Measurements from ENCODE around the gene CBX4. TPM values are rescaled to one million over a fixed set of nuclear protein-coding genes. Genes with fewer than 3 reads are reported as not detected.

Gene CBX4
- total and polyA plus RNA-seq, 2 donors (not counting 1 experiment from before 2014, with no cell fraction given): 5.4 to 13.4 TPM

DNA sequence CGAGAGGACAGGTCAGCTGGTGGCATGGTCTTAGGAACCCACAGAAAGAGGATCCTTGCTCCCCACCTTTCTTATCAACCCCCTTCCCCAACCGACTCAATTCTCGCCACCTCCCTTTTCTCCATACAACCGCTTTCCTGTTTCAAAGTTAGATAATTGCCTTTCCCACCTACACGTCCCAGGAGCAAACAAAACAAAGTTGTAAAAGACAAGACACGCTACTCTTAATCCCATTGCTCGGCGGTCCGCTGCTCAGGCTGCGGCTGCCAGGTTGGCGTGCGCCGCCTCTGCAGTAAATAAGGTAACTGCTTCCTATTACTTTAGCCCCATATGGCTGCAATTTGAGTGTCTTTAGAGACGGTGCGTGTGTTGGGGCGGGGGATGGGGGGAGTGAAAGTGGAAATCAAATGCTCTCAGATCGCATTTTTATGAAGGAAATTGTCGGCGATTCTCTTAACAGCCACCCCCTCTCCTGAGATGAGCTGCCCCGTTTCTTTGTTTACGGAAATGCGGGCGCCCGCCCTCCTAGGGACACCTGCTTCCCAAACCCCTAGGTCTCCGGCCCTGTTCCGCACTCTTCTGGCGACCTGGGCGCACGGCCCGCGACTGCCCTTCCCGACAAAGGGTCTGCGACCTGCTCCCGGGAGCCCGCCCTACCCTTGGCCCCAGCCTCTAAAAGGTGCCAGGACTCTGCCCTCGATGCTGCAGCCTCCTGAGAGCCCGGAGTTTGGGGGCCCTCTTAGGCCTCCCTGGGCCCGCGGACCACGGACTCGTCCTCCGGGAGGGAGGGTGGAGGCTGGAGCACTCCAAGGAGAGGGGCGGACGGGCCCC, 38.7 kb downstream of the CBX4 start:
- peak; percentile 54 to 57 for DNase-seq (ENCODE audit: low read depth in 2 of 2)
- peaks cover 77% of the 10 kb centered on the region for H3K27me3 ChIP-seq (ENCODE audit: control insufficient read depth, insufficient read depth, low read length)

DNA sequence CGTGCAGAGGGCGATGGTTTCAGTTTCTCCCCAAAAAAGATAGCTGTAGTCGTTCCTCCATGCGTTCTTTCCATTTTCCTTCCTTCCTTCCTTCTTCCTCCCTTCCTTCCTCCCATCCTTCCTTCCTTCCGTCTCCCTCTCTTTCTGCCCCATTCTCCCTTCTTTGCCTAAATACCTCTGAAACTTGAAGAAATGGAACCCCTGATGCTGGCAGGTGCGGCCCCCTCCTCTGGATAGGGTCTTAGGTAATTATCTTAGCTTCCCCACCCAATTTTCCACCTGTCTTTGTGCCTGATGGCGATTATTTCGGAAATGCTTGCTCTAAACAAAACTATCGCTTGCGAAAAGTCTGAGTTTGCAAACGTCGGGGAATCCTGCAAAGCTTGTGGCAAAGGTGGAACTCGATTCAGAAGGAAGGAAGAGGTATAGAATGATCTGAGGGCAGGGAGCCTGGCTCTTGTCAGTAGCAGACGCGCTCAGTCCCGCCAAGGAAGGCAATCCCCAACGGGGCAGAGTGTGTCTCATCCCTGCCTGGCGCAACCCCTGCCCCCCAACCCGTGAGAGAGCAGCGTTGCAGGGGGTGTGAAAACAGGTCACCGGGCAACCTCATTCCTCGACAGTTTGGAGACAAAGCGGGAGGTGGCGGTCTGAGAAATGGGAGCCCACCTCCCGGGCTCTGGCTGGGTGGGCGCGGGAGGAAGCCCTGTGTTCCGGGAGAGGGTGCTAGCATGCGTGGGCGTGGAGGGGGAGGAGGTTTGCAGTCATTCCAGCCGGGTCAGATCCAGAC, 39.5 kb downstream of the CBX4 start:
- Histone ChIP-seq H3K27ac (ENCODE audit: insufficient read depth, low read length) (no peak overlapping the region), H3K4me2 (ENCODE audit: extremely low read depth, insufficient read depth, low read length) (no peak overlapping the region), H3K36me3 (ENCODE audit: control insufficient read depth, insufficient read depth, low read length) (peaks cover 5% of the 10 kb centered on the region), H3K4me3 (replicated peaks in 1 of 4; ENCODE audit: control extremely low read depth in 1 of 4, insufficient read depth in 1 of 4, low read depth in 3 of 4, low read length in 4 of 4) (peak overlapping the region in 1 of 4 experiments; percentile 10), H3K9me3 (ENCODE audit: control insufficient read depth, insufficient read depth, low read depth, low read length) (no peaks in the 10 kb centered on the region), H3K27me3 (ENCODE audit: control insufficient read depth, insufficient read depth, low read length) (peaks cover 69% of the 10 kb centered on the region), H3K79me2 (ENCODE audit: control insufficient read depth, insufficient read depth, low read length) (no peaks in the 10 kb centered on the region), H3K9ac (ENCODE audit: insufficient read depth, low read length) (no peak overlapping the region), H3K4me1 (ENCODE audit: control insufficient read depth, extremely low read depth, insufficient read depth, low read length) (peaks cover 5% of the 10 kb centered on the region), H2AFZ (ENCODE audit: low read length) (no peak overlapping the region), H4K20me1 (ENCODE audit: control insufficient read depth, extremely low read depth, insufficient read depth, low read length) (no peaks in the 10 kb centered on the region)
- no peak for DNase-seq (ENCODE audit: low read depth in 2 of 2)
- TF ChIP-seq EZH2 (IDR thresholded peaks at IDR 0.05; ENCODE audit: low read length, missing control alignments) (peak; percentile 92), CTCF (conservative IDR thresholded peaks at IDR 0.05 in 1 of 2, IDR thresholded peaks at IDR 0.05 in 1 of 2; ENCODE audit: low read depth in 1 of 2, low read length in 2 of 2) (no peak)

More for the DNA sequence above, 38.7 kb downstream of the CBX4 start:
- Histone ChIP-seq H3K9ac (ENCODE audit: insufficient read depth, low read length) (no peak overlapping the region), H3K36me3 (ENCODE audit: control insufficient read depth, insufficient read depth, low read length) (no peaks in the 10 kb centered on the region), H3K9me3 (ENCODE audit: control insufficient read depth, insufficient read depth, low read depth, low read length) (no peaks in the 10 kb centered on the region), H2AFZ (ENCODE audit: low read length) (no peak overlapping the region), H3K4me1 (ENCODE audit: control insufficient read depth, extremely low read depth, insufficient read depth, low read length) (peaks cover 5% of the 10 kb centered on the region), H3K4me2 (ENCODE audit: extremely low read depth, insufficient read depth, low read length) (peak overlapping the region; percentile 25), H3K4me3 (replicated peaks in 1 of 4; ENCODE audit: control extremely low read depth in 1 of 4, insufficient read depth in 1 of 4, low read depth in 3 of 4, low read length in 4 of 4) (no peak overlapping the region), H3K79me2 (ENCODE audit: control insufficient read depth, insufficient read depth, low read length) (no peaks in the 10 kb centered on the region), H4K20me1 (ENCODE audit: control insufficient read depth, extremely low read depth, insufficient read depth, low read length) (no peaks in the 10 kb centered on the region), H3K27ac (ENCODE audit: insufficient read depth, low read length) (no peak overlapping the region)
- TF ChIP-seq CTCF (conservative IDR thresholded peaks at IDR 0.05 in 1 of 2, IDR thresholded peaks at IDR 0.05 in 1 of 2; ENCODE audit: low read depth in 1 of 2, low read length in 2 of 2): no peak
- peak; percentile 75 for TF ChIP-seq EZH2 (IDR thresholded peaks at IDR 0.05; ENCODE audit: low read length, missing control alignments)

DNA sequence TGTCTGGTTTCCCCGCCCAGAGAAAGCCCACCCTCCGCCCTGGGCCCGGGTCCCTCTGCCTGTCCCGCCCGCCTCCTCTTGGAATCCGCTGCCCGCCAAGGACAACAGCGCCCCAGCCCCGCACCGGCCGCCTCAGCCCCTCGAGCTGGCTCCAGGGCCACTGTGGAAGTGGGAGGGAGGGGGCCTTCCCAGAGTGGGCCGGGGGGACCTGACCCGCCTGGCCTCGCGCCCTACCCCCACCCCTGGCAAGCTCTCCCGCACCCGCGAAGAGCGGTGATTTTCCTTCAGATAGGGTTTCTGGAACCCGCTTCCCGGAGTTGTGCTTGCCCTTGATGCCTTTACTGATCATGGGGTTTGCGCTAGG, 40.1 kb downstream of the CBX4 start:
- no peak for TF ChIP-seq CTCF (conservative IDR thresholded peaks at IDR 0.05 in 1 of 2, IDR thresholded peaks at IDR 0.05 in 1 of 2; ENCODE audit: low read depth in 1 of 2, low read length in 2 of 2)
- no peak for TF ChIP-seq EZH2 (IDR thresholded peaks at IDR 0.05; ENCODE audit: low read length, missing control alignments)
- DNase-seq (ENCODE audit: low read depth in 2 of 2): no peak
- Histone ChIP-seq H3K4me2 (ENCODE audit: extremely low read depth, insufficient read depth, low read length) (no peak overlapping the region), H3K27me3 (ENCODE audit: control insufficient read depth, insufficient read depth, low read length) (peaks cover 63% of the 10 kb centered on the region), H3K27ac (ENCODE audit: insufficient read depth, low read length) (no peak overlapping the region), H2AFZ (ENCODE audit: low read length) (no peak overlapping the region), H3K9me3 (ENCODE audit: control insufficient read depth, insufficient read depth, low read depth, low read length) (no peaks in the 10 kb centered on the region), H3K36me3 (ENCODE audit: control insufficient read depth, insufficient read depth, low read length) (peaks cover 6% of the 10 kb centered on the region), H3K4me1 (ENCODE audit: control insufficient read depth, extremely low read depth, insufficient read depth, low read length) (peaks cover 8% of the 10 kb centered on the region), H3K79me2 (ENCODE audit: control insufficient read depth, insufficient read depth, low read length) (no peaks in the 10 kb centered on the region), H3K9ac (ENCODE audit: insufficient read depth, low read length) (no peak overlapping the region), H4K20me1 (ENCODE audit: control insufficient read depth, extremely low read depth, insufficient read depth, low read length) (no peaks in the 10 kb centered on the region), H3K4me3 (replicated peaks in 1 of 4; ENCODE audit: control extremely low read depth in 1 of 4, insufficient read depth in 1 of 4, low read depth in 3 of 4, low read length in 4 of 4) (peak overlapping the region in 1 of 4 experiments; percentile 10)

Measured in fibroblast of lung (primary cell).